Esophagus (tissue), 2 donors: ENCODE measurements around the gene STAMBPL1. TPM values are rescaled to one million over a fixed set of nuclear protein-coding genes. Genes with fewer than 3 reads are reported as not detected.

Source experiments
- H3K27ac ChIP-seq, 2 donors: one replicate each; pipeline ENCODE4 v1.5.1; 2013; ENCODE audit warnings: low read depth in 2 of 2, mild to moderate bottlenecking in 2 of 2, inconsistent platforms in 1 of 2, low read length in 1 of 2, moderate library complexity in 1 of 2
- H3K27me3 ChIP-seq, 2 donors: one replicate each; pipeline ENCODE4 v1.6.1; 2013; ENCODE audit warnings: low read length in 2 of 2, control low read depth in 1 of 2, mild to moderate bottlenecking in 1 of 2; ENCODE audit not compliant: insufficient read depth in 2 of 2, control insufficient read depth in 1 of 2
- H3K36me3 ChIP-seq, 2 donors: one replicate each; pipeline ENCODE4 v1.6.1; 2013; ENCODE audit warnings: low read length in 1 of 2; ENCODE audit not compliant: control insufficient read depth in 2 of 2, insufficient read depth in 2 of 2
- H3K4me1 ChIP-seq, 2 donors: one replicate each; pipeline ENCODE4 v1.6.1; 2013; ENCODE audit warnings: low read length in 1 of 2; ENCODE audit not compliant: control insufficient read depth in 2 of 2, insufficient read depth in 2 of 2
- H3K4me3 ChIP-seq, 2 donors: one replicate each; pipeline ENCODE4 v1.5.1; 2013; ENCODE audit warnings: low read length in 2 of 2, mild to moderate bottlenecking in 2 of 2, low read depth in 1 of 2, moderate library complexity in 1 of 2
- H3K9me3 ChIP-seq, 2 donors: one replicate each; pipeline ENCODE4 v1.6.1; 2013; ENCODE audit warnings: mild to moderate bottlenecking in 2 of 2, low read depth in 1 of 2, low read length in 1 of 2, moderate library complexity in 1 of 2; ENCODE audit not compliant: control insufficient read depth in 2 of 2, insufficient read depth in 1 of 2
- WGBS, 2 donors: extraction: QIAGEN DNeasy Blood & Tissue Kit; methylation state at CpG; one replicate each; pipeline ENCODE4 v1.1.7; 2013; 5-methylcytosine and 5-hydroxymethylcytosine counted together
- polyA plus RNA-seq, 2 donors: library from polyadenylated mRNA; stranded (reverse); fragments of 200-250 nt; gene quantifications; one replicate each; pipeline ENCODE4 v1.2.3, GENCODE V29; 2013
- donor health status: healthy with polysubstance abuse.
- donor health status: Bipolar disorder and iron deficiency.

The STAMBPL1 gene
- polyA plus RNA-seq, 2 donors, result 1.6 to 1.9 TPM

DNA sequence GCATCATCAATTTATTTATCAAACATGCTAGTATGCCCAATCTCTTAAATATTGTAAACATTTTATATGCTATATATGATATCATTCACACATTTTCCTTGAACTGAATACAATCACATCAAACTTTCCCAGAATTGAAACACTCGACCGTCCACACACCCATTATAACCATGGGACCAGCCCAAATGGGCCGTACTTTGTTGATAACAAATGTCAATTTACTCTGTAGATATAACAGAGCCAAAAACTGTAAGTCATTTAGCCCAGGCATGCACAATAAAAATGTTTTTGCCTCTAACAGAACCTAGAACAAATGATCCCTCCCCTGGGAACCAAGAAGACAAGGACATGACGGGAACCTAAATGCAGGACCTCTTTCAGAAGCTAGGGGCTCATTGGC is 27.7 kb upstream of the STAMBPL1 start:
- H3K27ac ChIP-seq, result no peak overlapping the region
- no peaks in the 10 kb centered on the region for H3K4me1 ChIP-seq

DNA sequence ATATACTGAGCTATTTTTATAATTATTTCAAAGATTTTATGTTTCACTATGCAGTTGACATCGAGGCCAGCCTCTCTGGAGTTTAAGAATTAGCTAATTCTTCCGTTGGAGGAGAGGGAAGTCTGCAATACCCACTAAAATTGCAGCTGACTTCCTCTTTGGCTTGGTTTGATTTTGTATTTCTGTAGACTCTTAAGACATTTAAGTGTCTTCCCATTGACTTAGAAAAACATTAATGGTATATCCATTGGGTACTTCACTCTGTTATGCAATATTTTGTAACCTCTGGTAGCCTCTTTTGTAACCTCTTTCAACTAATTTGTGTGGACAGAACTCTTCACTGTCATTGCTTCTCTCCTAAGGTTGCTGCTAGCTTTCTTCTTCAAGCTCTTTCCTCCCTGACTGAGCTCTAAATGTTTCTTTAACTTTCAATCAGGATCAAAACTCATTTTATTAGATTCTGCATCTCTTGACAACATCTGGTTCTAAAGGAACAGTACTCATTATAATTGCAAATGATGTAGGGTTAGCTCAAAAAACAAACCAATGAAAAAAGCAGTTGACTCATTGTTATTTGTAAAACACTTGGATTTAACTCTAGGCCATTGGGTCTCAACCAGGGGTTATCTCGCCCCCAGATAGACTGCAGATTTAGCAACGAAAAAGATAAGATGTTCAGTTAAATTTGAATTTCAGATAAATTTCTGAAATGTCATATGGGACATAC is 26.7 kb upstream of the STAMBPL1 start:
- WGBS, 2 donors, result 73 to 81% methylated on average over 4 of the region's 4 CpGs
- no peaks in the 10 kb centered on the region for H3K9me3 ChIP-seq
- no peak overlapping the region for H3K27ac ChIP-seq
- H3K36me3 ChIP-seq, result no peaks in the 10 kb centered on the region
- no peak overlapping the region for H3K4me3 ChIP-seq
- no peaks in the 10 kb centered on the region for H3K27me3 ChIP-seq
- H3K4me1 ChIP-seq, result no peaks in the 10 kb centered on the region

More for the DNA sequence above, 27.7 kb upstream of the STAMBPL1 start:
- Histone ChIP-seq H3K27me3 (no peaks in the 10 kb centered on the region), H3K4me3 (no peak overlapping the region), H3K36me3 (no peaks in the 10 kb centered on the region), H3K9me3 (no peaks in the 10 kb centered on the region)
- WGBS, 2 donors, result 57 to 61% methylated on average over 4 of the region's 4 CpGs

- 33 to 49% methylated on average over 3 of the region's 3 CpGs for WGBS, 2 donors
- H3K27ac ChIP-seq, result no peak overlapping the region
- H3K36me3 ChIP-seq, result no peaks in the 10 kb centered on the region
- H3K4me1 ChIP-seq, result no peaks in the 10 kb centered on the region
- H3K27me3 ChIP-seq, result no peaks in the 10 kb centered on the region
- H3K9me3 ChIP-seq, result no peaks in the 10 kb centered on the region
- no peak overlapping the region for H3K4me3 ChIP-seq
Observed at GRCh38 chr10:88854684-88855083, 25.4 kb upstream of the STAMBPL1 start.

- Histone ChIP-seq H3K27ac (no peak overlapping the region), H3K27me3 (no peaks in the 10 kb centered on the region), H3K4me1 (no peaks in the 10 kb centered on the region), H3K4me3 (no peak overlapping the region), H3K36me3 (no peaks in the 10 kb centered on the region), H3K9me3 (no peaks in the 10 kb centered on the region)
Observed at GRCh38 chr10:88857831-88858230, 22.2 kb upstream of the STAMBPL1 start.

GRCh38 chr10:88858491-88858890 is 21.6 kb upstream of the STAMBPL1 start:
- H3K9me3 ChIP-seq, result no peaks in the 10 kb centered on the region
- H3K4me1 ChIP-seq, result no peaks in the 10 kb centered on the region
- WGBS, 2 donors, result 29 to 35% methylated on average over 2 of the region's 2 CpGs
- no peak overlapping the region for H3K4me3 ChIP-seq
- H3K27me3 ChIP-seq, result no peaks in the 10 kb centered on the region
- no peaks in the 10 kb centered on the region for H3K36me3 ChIP-seq
- no peak overlapping the region for H3K27ac ChIP-seq

- Histone ChIP-seq H3K27me3 (no peaks in the 10 kb centered on the region), H3K36me3 (no peaks in the 10 kb centered on the region), H3K9me3 (no peaks in the 10 kb centered on the region), H3K4me1 (peaks cover 0 to 3% of the 10 kb centered on the region in 2 donors), H3K4me3 (no peak overlapping the region), H3K27ac (no peak overlapping the region)
- WGBS, 2 donors, result 55 to 94% methylated on average over 1 of the region's 1 CpG
Observed at GRCh38 chr10:88861036-88861435, 19.0 kb upstream of the STAMBPL1 start.

DNA sequence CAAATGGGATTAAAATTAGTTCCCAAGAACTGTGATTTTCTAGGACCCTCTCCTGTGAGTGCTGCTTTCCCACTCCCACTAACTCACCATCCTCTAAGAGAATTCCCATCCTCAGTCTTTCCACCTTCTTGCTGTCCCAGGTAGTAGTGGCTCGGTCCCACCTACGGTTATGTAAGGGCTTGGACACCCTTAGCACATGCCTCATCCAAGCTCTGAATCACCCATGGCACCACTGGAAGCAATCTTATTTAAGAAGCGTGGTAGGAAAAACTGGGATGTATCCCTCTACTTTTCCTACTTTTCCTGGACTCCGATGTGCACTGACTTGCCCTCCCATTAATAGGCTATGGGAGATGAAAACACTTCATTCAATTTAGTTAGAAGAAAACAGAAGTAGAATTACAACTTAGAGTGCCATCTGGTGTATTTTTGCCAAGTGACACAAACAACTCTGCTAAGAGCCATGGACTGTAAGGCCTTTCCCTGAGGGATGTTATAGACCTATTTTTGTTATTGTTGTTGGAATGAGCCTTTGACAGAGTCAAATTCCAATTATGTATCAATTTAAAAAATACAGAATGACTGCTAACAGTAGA is 14.7 kb upstream of the STAMBPL1 start:
- Histone ChIP-seq H3K27ac (peak overlapping the region; percentile 20 to 21), H3K9me3 (no peaks in the 10 kb centered on the region)
- WGBS, 2 donors, result 59 to 72% methylated on average over 4 of the region's 4 CpGs

DNA sequence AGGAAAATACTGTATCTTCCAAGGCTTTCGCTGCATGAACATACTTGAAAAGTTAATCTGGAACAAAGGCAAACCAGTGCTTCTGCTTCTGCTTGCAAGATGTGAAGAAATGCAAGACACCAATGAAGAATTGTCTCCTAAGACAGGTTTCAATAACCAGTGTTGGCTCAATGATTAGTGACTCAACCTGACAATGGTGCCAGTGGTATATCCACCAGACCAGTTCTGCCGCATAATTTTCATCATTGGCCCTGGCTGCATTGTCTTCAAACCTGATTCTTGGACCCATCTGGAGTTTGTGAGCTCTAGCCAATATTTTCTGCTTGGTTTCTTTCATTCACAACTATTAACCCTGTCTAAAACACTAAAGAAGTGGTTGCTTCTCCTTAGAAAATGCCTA is 13.6 kb upstream of the STAMBPL1 start:
- no peaks in the 10 kb centered on the region for H3K27me3 ChIP-seq
- no peak overlapping the region for H3K4me3 ChIP-seq
- peaks cover 0 to 3% of the 10 kb centered on the region in 2 donors for H3K4me1 ChIP-seq
- WGBS, 2 donors, result 59 to 70% methylated on average over 2 of the region's 2 CpGs
- no peaks in the 10 kb centered on the region for H3K36me3 ChIP-seq
- peak overlapping the region in 1 of 2 donors; percentile 60 for H3K27ac ChIP-seq
- H3K9me3 ChIP-seq, result no peaks in the 10 kb centered on the region

More for the DNA sequence above, 14.7 kb upstream of the STAMBPL1 start:
- no peaks in the 10 kb centered on the region for H3K36me3 ChIP-seq
- H3K27me3 ChIP-seq, result no peaks in the 10 kb centered on the region
- H3K4me3 ChIP-seq, result no peak overlapping the region
- peaks cover 0 to 3% of the 10 kb centered on the region in 2 donors for H3K4me1 ChIP-seq

DNA sequence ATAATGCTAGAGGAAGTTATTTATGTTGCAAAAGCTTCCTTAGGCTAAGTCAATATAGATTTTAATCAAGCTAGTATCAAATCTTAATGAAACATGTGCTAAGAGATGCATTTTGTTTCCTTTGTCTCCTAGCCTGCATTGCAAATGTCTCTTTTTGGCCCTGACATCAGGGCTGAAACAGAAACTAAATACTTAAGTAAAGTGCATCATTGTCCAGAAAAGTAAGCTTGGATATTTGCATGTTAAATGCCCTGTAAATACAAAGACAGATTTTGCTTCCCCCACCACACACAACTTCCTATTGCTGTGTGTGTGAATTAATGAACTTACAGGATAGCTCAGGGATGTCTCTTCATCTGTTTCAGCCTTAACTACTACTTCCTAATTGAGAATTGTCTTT is 10.0 kb upstream of the STAMBPL1 start:
- Histone ChIP-seq H3K4me1 (peaks cover 0 to 3% of the 10 kb centered on the region in 2 donors), H3K27me3 (no peaks in the 10 kb centered on the region), H3K27ac (no peak overlapping the region), H3K4me3 (no peak overlapping the region), H3K9me3 (no peaks in the 10 kb centered on the region), H3K36me3 (no peaks in the 10 kb centered on the region)

DNA sequence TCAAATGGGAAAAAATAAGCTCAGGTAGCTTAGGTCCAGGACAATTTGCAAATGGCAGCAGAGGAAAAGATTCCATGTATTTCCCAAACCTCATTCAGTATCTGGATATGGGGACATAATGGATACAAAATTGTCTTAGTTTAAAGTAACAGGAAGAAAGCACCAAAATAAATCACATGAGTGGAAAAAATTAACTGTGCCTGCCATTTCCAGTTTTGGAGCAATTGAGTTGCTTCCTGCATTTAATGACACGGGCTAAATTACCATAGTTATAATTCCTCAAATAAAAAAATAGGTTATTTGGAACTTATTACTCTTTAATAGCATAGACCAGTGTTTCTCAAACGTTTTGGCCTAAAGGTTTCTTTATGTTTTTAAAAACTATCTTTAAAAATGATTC is 6.3 kb upstream of the STAMBPL1 start:
- WGBS, 2 donors, result 56 to 57% methylated on average over 2 of the region's 2 CpGs
- H3K36me3 ChIP-seq, result no peaks in the 10 kb centered on the region

More for the DNA sequence above, 6.3 kb upstream of the STAMBPL1 start:
- no peak overlapping the region for H3K27ac ChIP-seq
- no peak overlapping the region for H3K4me3 ChIP-seq
- H3K4me1 ChIP-seq, result no peaks in the 10 kb centered on the region
- H3K9me3 ChIP-seq, result no peaks in the 10 kb centered on the region
- H3K27me3 ChIP-seq, result no peaks in the 10 kb centered on the region
